HG03432 (cell line): Measurements from ENCODE around the gene TRMT13.
"Not testable (repeated sequence)": the region's sequence is repeated elsewhere in the genome, so short reads cannot be mapped to it uniquely, and the experiment has no call there.

ENCODE experiments used
- ATAC-seq: cut with Tn5 transposase; IDR thresholded peaks from one replicate; pipeline ENCODE4 v1.9.1; 2021; ENCODE audit warnings: mild to moderate bottlenecking, moderate library complexity; ENCODE audit not compliant: unreplicated experiment

TRMT13 gene

DNA sequence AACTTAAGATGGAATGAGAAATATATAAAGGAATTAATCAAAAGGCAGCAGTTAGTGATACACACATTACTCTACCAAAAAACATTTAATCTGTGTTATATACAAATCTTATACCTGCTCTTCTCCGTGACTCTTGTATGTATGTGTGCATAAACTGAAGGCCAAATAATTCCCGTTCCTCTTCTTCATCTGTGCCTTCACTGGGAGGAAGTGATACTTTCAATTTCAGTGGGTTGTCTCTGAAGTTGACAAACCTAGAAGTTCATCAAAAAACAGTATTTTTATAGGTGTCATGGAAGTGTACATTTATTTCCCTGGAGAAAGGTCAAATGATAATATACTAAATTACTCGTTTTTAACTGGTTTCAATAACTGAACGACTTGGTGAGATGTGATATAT is 19.3 kb downstream of the TRMT13 start:
- peak; percentile 87 for ATAC-seq

DNA sequence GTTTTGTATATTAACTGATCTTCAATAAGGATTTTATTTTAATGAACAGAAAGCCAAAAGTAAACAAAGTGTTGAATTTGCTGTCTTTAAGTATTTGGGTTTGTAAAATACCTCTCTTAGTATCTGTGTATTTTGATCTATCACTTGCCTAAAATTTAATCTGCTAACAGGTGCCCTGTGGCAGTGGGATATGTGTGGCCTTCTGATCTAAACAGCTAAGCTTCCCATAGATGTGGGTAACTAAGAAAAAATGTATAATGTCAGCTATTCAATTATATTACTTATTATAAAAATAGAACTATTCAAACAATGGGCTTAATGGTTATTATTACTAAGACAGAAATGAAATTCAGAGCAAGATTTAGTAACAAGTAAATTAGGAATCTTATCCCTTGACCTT is 29.9 kb downstream of the TRMT13 start:
- ATAC-seq: no peak

DNA sequence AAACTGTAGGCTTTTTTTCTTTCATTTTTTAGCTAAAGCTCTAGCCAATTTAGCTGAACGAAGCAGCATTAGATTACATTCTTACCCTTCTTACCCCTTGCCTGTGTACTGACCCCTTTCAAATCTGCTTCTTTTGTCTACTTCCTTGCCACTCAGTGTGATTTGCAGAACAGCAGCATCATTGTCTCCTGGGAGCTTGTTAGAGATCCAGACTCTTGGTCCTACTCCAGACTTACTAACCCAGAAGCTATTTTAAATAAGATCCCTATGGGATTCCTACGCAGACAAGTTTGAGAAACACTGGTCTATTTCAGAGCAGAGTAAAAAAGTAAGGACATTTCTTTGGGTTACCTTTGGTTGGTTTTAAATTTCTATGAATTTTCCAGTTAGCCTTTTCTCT is 31.3 kb downstream of the TRMT13 start:
- no peak for ATAC-seq

DNA sequence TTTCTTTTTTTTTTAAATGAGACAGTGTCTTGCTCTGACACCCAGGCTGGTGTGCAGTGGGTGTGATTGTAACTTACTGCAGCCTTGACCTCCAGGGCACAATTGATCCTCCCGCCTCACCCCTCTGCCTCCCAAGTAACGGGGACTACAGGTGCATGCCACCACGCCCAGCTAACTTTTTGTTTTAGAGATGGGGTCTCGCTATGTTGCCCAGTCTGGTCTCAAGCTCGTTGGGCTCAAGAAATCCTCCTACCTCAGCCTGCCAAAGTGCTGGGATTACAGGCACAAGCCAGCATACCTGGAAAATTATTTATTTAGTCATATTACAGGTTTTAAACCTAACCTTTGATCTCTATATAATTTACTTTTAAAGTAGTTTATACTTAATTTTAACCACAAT is 31.7 kb downstream of the TRMT13 start:
- ATAC-seq: no peak

DNA sequence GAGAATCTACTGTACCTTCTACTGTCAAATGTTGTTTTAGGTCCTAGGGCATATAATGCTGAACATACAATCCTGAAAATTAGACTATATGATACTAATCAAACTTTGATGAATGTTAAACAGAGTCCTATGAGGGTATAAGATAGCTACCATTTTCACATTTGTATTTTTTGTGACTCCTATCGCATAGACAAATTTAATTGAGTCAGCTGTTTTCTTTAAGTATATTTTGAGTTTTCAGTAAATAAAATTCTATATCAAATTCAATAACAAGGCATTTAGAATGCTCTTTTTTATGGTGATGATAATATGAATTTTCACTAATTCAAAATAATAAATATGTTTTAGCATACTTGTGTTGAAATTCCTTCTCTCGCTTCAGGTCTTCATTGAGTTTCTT is 35.1 kb downstream of the TRMT13 start:
- no peak for ATAC-seq

DNA sequence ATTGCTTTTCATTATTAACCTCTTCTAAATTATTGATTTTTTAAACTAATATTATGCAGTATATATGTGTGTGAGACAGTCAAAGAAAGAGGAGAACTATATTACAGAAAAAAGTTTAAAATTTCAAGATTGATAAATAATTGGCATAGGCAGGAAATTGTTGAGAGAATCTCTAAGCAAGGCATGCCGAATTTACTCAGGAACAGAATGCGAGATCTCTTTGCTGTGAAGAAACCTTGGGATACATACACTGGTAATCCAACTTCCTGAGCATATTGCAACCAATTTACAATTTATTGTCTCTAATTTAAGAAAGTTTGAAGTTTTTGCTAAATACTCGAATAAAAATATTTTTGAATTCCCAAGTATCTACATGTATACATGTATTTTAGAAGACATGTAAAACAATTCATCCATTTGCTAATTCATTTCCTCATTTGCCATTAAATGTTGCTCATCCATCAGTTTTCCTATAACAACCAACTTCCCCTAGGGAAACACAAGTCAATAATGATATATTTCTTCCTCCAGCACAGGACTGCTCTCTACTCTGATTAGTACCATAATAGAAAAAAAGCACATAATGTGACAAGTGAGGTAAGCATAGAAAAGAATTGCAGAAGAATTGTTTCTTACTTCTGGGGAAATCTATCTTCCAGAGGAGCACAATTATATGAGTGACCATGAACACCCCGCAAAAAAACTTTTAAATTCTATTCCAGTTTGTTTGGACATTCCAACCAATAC is 44.5 kb downstream of the TRMT13 start:
- no peak for ATAC-seq

DNA sequence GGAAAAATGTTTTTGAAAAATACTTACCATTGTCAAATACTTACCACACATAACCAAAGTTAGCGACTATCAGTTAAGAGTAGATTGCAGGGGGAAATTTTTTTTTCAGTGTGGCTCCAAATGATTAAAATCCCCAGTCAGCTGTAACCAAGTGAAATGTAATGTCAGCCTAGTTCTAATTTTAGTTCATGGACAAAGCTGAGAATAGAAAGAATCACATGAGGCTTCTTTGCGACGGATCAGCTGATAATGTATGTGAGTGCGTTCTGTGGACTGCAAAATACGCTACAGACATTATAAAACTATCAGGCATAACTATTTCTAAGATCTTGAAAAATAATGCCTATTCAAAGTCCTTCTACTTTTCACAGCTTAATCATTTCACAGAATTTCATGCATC is 45.1 kb downstream of the TRMT13 start, which contains the start of gene LRRC39:
TSS of gene LRRC39 (minus strand) at position 166 of the 400 bp plus-strand sequence. CDS start 9,740 bp downstream, outside the sequence.
- no peak for ATAC-seq

DNA sequence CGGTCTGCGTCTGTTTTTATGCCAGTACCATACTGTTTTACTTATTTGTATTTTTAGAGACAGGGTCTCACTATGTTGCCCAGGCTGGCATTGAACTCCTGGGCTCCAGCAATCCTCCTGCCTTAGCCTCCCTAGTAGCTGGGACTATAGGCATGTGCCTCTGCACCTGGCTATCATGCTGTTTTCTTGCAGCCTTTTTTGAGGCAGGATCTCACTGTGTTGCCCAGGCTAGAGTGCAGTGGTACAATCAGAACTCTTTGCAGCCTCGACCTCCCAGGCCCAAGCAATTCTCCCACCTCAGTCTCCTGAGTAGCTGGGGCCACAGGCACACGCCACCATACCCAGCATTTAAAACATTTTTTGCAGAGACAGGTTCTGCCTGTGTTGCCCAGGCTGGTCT is 50.4 kb downstream of the TRMT13 start:
- ATAC-seq: no peak

DNA sequence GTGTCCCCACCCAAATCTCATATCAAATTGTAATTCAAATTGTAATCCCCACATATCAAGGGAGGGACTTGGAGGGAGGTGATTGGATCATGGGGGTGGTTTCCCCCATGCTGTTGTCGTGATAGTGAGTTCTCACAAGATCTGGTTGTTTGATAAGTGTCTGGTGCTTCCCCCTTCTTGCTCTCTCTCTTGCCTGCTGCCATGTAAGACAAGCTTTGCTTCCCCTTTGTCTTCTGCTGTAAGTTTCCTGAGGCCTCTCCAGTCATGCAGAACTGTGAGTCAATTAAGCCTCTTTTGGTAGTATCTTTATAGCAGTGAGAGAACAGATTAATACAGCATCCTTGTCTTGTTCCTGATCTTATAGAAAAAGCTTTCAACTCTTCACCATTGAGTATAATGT is 51.6 kb downstream of the TRMT13 start:
- peak; percentile 87 for ATAC-seq

DNA sequence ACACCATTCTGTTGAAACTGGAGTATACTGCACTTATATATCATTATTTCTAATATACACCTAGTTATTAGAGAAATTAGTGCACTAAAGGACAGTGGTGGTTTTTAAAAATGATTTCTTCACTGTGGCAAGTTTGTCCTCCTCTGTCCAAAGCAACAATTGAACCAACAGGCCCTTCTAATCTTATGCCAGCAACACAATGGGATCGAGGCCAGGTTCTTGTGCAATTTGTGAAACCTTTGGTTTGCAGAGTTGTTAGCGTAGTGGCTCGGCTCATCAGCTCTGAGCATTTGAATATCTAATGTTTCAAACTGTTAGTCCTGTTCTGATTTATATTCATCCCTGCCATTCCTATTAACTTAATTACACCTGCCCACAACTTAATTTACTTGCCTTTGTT is 54.9 kb downstream of the TRMT13 start:
- ATAC-seq: no peak

DNA sequence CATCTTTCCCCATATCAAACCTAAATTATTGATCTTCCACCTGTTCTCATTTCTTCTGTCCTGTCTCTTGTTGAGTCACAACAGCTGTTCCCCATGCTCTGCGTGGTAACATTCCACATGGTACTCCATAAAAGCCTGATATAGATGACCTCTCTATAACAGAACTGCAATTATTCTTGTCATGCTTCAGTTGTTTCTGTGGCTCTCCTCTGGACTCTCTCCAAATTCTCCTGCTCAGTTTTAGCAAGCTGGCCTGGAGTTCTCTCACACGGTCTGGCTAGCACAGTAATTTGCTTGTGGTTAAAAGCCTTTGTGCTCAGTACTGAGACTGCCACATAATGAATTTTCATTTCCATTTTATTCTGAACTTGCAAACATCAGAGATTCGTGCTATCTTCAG is 55.7 kb downstream of the TRMT13 start:
- ATAC-seq: peak; percentile 65

DNA sequence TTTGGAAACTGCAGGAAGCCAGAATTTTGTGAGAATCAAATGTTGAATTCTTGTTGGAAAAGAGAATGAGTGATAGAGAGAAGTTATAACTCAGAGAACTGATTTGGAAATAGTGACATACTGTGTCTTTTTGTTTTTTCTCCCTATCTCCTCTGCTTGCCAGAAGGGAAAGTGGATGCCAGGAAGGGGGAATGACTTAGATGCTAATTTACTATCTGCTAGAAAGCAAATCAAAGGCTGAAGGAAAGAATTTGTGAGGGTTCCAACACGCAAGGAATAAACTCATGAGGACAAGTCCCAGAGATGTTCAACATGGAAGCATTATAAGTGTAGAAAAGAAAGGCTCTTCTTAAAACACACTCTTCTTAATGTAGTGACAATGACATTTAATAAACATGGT is 65.6 kb downstream of the TRMT13 start:
- no peak for ATAC-seq

DNA sequence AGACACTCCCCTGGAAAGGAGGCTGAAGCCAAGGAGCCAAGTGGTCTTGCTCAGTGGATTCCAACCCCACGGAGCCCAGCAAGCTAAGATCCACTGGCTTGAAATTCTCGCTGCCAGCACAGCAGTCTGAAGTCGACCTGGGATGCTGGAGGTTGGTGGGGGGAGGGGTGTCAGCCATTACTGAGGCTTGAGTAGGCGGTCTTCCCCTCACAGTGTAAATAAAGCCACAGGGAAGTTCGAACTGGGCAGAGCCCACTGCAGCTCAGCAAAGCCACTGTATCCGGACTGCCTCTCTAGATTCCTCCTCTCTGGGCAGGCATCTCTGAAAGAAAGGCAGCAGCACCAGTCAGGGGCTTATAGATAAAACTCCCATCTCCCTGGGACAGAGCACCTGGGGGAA is 67.1 kb downstream of the TRMT13 start:
- ATAC-seq: not testable (repeated sequence)
